LNCaP clone FGC (cell line): ENCODE measurements around the gene VAPA.

Experiments
- DNase-seq: peaks from one replicate; pipeline ENCODE4 v3.0.0-alpha.2; 2011; ENCODE audit warnings: low read depth
- H3K4me3 ChIP-seq: 2 replicates; pipeline ENCODE4 v1.5.1; 2011; ENCODE audit warnings: mild to moderate bottlenecking, low read depth, low read length, control low read depth
- CTCF ChIP-seq: IDR thresholded peaks from 2 replicates; pipeline ENCODE4 v1.5.1; 2012; ENCODE audit warnings: mild to moderate bottlenecking; ENCODE audit not compliant: control insufficient read depth, insufficient read depth; ENCODE audit errors: extremely low read depth

VAPA gene

DNA sequence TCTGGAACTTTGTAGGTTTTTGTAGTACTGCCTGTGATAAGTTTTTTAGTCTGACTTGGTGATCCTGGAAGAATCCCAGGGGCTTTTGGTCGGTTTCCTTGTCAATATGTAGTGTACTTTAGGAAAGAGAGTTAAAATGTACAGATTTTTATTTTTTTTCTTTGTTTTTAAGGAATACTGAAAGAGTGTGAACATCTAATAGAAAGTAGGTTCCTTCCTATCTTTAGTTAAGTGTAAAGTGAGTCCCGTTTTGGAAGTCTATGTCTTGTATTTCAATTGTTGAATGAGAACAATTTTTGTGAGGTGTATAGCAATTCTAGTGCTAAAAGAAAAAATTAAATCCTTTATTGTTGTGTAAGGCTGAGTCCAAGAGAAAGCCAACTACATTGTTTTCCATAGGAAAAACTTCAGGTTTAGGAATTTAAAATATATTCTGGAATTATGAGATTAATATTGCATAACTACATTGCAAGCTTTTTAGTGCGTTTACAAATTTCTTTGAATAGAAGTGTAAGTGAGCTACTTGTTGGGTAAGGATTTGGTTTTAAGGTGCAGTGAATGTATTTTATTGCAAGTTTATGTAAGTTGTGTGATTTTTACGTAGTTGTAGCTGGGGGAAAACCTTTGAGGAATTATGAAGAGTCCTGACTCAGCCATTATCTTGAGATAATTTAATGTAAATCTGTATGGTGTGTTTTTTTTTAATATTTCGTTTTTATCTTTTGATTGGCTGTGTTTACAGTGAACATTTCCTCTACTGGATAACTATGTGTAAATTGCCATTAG, 1.7 kb downstream of the VAPA start:
- peak overlapping the region; percentile 81 for H3K4me3 ChIP-seq
- DNase-seq: no peak
- no peak for TF ChIP-seq CTCF

- H3K4me3 ChIP-seq: peak overlapping the region; percentile 81
- TF ChIP-seq CTCF: no peak
- DNase-seq: no peak
These were observed 2.3 kb downstream of the VAPA start for GRCh38 chr18:9916077-9916639.

- no peak overlapping the region for H3K4me3 ChIP-seq
- no peak for DNase-seq
- no peak for TF ChIP-seq CTCF
These were observed 3.0 kb downstream of the VAPA start for GRCh38 chr18:9916808-9917207.

- no peak for TF ChIP-seq CTCF
- no peak for DNase-seq
- H3K4me3 ChIP-seq: no peak overlapping the region
These were observed 4.3 kb downstream of the VAPA start for GRCh38 chr18:9918016-9918680.

- DNase-seq: no peak
- TF ChIP-seq CTCF: no peak
- H3K4me3 ChIP-seq: no peak overlapping the region
These were observed 5.9 kb downstream of the VAPA start for GRCh38 chr18:9919564-9920232.

DNA sequence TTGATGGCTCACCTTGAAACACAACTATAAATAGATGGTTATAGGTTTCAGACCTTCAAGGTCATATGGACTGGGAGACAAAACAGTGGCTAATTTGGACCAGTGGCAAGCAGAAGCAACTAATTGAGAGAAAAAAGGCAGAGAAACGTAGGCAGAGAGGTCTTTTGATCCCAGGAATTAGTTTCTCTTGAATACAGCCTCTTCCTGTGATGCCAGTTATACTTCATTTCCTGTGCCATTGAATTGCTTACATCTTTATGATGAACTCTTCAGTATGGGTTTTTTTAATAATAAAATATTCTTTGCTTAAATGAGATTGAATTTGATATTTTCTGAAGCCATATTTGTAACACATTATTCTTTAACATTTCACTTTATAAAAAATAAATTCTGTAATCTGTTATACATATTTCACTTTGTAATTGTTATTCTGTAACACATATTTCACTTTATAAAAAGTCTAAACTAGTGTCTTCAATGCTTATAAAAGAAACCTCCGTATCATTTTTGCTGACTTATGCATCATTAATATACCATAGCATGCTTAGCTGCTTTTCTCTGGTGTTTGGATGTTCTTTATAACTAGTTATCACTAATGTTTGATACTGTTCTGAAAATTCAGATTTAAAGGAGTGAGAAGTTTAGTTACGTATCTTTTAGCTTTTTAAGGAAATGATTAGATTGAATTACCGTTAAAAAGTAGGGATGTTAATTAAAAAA, 8.9 kb downstream of the VAPA start:
- H3K4me3 ChIP-seq: no peak overlapping the region
- TF ChIP-seq CTCF: no peak
- no peak for DNase-seq
